GM12872 (cell line): Measurements from ENCODE around the gene CDKAL1.

Source experiments
- TF ChIP-seq, protein P1 (sequence below): IDR thresholded peaks from 3 replicates; pipeline ENCODE4 v1.5.1; 2011; ENCODE audit warnings: low read depth, mild to moderate bottlenecking, low read length, moderate library complexity; ENCODE audit not compliant: insufficient read depth

CDKAL1 gene

DNA sequence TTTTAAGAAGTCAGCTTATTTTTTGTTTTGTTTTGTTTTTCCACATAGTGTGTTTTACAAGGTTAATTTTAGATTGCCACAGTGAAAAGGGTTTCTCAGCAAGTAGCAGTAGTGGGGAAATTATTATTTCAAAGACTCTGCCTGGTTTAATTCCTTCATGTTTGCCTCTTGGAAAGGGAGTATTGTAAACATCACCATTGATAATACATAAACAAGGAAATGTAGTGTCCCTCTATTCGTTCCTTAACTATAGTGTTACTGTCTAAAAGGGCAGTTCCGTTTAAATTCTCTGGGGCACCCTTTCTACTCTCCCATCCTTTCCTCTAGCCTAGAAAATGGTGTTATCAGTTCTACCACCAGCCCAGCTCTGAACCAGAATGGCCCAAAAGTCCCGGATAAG, 668.3 kb downstream of the CDKAL1 start:
- TF ChIP-seq, protein P1, sequence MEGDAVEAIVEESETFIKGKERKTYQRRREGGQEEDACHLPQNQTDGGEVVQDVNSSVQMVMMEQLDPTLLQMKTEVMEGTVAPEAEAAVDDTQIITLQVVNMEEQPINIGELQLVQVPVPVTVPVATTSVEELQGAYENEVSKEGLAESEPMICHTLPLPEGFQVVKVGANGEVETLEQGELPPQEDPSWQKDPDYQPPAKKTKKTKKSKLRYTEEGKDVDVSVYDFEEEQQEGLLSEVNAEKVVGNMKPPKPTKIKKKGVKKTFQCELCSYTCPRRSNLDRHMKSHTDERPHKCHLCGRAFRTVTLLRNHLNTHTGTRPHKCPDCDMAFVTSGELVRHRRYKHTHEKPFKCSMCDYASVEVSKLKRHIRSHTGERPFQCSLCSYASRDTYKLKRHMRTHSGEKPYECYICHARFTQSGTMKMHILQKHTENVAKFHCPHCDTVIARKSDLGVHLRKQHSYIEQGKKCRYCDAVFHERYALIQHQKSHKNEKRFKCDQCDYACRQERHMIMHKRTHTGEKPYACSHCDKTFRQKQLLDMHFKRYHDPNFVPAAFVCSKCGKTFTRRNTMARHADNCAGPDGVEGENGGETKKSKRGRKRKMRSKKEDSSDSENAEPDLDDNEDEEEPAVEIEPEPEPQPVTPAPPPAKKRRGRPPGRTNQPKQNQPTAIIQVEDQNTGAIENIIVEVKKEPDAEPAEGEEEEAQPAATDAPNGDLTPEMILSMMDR = no peak

DNA sequence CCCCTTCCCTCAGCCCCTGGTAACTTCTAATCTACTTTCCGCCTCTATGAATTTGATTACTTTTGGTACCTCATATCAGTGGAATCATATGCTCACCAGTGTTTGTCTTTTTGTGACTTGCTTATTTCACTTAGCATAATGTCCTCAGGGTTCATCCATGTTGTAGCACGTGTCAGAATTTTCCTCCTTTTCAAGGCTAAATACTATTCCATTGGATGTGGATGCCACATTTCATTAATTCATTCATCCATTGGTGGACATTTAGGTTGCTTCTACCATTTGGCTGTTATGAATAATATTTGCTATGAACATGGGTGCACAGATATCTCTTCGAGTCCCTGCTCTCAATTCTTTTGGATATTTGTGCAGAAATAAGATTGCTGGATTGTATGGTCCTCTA, 670.7 kb downstream of the CDKAL1 start:
- TF ChIP-seq, protein P1 = no peak

DNA sequence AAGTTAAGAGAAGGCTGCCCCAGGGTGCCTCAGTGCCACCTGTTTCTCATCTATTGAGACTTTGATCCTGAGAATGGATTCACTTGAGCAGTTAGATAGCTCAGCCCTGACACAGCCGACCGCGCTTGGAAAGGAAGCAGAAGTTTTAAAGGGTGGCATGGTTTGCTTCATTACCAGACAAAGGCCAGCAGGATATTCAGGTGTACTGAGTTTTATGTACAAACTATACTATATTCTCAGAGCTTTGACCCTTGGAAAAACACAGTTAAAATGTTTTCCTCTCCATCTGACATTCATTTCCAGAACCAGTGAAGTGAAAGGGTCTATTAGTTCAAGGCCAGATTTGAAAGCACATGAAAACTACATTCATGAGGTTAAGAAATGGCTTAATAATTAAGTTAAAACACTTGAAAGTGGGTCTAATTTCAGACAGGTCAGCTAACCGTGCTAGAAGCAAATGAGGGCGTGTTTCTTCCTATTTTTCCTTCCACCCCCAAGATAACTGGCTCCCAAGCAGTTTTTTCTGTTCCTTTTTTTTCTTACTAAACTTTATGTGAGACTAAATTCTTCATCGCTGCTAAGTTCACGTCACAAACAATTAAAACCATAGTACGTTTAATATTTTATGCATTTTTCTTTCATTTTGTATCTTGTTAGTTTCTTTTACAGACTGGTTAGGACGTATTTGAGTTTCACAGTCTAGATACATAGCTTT, 674.0 kb downstream of the CDKAL1 start:
- TF ChIP-seq, protein P1 = no peak

DNA sequence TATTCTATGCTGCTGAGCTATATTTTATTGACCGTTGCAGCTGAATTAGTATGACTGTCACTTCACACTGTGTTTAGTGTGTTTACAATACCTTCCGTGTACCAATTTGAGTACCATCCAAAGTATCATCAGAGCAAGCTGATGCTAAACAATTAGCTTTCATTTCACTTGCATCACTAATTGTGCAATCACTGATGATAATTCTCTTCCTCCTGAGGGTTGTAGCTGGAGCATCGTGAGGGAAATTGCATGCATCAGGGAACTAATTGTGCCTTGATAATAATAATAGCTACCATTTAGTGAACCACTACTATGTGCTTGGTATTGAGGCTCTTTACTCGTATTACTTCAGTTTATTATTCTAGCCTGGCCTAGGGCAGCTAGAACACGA, 674.5 kb downstream of the CDKAL1 start:
- TF ChIP-seq, protein P1 = no peak

DNA sequence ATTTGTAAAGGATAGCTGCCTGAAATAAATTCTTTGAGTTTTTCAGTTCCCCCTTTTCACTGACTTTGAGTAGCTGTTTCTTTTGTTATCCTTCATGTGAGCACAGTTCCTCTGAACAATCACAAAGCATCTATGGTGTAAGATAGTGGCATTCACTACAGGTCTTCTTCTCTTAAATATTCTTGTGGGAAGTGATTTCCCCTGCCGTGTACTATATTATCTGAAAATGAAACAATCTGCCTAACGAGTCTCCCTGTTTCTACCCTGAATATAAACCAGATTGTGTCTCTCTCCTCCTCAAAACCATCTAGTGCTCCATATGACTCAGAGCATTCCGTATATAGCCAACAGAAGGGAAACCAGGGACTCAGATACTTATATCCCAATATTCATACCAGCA, 679.2 kb downstream of the CDKAL1 start:
- TF ChIP-seq, protein P1 = no peak

DNA sequence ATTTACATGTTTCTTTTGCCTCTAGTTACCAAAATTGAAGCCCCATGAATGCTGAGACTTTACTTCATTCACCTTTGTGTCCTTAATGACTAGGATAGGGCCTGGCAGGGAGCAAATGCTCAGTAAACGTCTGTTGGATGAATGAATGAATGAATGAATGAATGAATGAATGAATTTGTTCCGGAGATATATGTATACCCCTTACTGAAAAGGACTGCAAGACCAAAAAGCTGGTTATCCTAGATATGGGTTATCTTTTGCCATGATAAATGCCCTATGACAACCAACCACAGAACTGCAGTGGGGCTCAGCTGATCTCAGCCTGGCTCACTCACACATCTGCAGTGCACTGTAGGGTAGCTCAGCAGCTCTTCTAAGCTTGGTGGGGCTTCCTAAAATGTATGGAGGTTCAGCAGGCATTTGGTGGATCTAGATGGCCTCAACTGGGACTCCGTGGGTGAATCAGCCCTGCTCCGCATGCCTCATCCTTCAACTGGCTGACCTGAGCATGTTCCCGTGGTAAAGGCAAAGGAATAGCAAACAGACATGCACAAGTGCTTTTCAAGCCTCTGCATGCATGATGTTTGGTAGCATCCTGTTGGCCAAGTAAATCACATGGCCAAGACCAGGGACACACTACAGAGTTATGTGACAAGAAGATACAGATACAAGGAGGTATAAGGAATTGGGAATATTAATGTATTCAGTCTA, 680.6 kb downstream of the CDKAL1 start:
- TF ChIP-seq, protein P1 = no peak

DNA sequence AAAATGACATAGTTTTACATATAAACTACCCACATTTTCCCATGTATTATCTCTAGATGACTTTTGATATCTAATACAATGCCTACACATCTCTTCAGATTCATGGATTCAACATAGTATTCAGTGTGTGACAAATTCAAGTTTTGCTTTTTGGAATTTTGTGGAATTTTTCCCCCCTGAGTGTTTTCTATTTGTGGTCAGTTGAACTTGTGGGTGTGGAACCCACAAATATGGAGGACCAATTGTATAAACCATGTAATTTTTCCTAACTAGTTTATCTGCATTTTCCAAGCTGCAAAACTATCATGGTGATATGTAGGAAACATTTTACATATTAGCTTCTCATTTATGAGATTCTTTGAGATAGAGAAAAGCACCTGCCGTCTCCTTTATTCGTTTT, 685.0 kb downstream of the CDKAL1 start:
- TF ChIP-seq, protein P1 = no peak
